ENCODE measurements around the gene RHO. TPM values are rescaled to one million over a fixed set of nuclear protein-coding genes. Genes with fewer than 3 reads are reported as not detected.

Gene RHO
- total and polyA plus RNA-seq, 2 donors (not counting 1 experiment from before 2014, with no cell fraction given): 0.10 TPM; not detected in 1

GRCh38 chr3:129503471-129504291, 24.8 kb upstream of the RHO start:
- Mint-ChIP-seq H3K4me1 (no peaks in the 10 kb centered on the region), H3K4me3 (no peak overlapping the region), H3K27ac (no peak overlapping the region), H3K9me3 (ENCODE audit: insufficient read depth) (no peaks in the 10 kb centered on the region), H3K27me3 (no peaks in the 10 kb centered on the region)
- no peak for DNase-seq
- no peaks in the 10 kb centered on the region for H3K79me2 ChIP-seq (ENCODE audit: control insufficient read depth, insufficient read depth, low read length)
- H3K4me1 ChIP-seq (ENCODE audit: control insufficient read depth in 2 of 2, insufficient read depth in 2 of 2, low read length in 2 of 2): no peaks in the 10 kb centered on the region
- TF ChIP-seq CTCF (IDR thresholded peaks at IDR 0.05) (no peak), EZH2 (IDR thresholded peaks at IDR 0.05; ENCODE audit: borderline replicate concordance, insufficient read depth, low read depth, low read length, poor library complexity, severe bottlenecking) (no peak)
- ChIA-PET CTCF (interaction anchor here (1.1 kb wide), 1 partner anchor 13 kb away, joined by 5 read pairs; no protein-coding TSS in a partner anchor), POLR2A (no interaction called here)
- H3K4me3 ChIP-seq (ENCODE audit: control extremely low read depth in 1 of 5, extremely low read depth in 1 of 5, insufficient read depth in 1 of 5, low read depth in 2 of 5, low read length in 4 of 5): no peak overlapping the region
- H3K27ac ChIP-seq (ENCODE audit: low read length in 2 of 2): no peak overlapping the region
- H3K9me3 ChIP-seq (ENCODE audit: control extremely low read depth in 1 of 3, control insufficient read depth in 2 of 3, insufficient read depth in 1 of 3, low read length in 2 of 3): no peaks in the 10 kb centered on the region
- H3K36me3 ChIP-seq (replicated peaks in 1 of 2; ENCODE audit: control extremely low read depth in 1 of 2, control insufficient read depth in 1 of 2, extremely low read depth in 1 of 2, insufficient read depth in 2 of 2, low read length in 1 of 2): peaks cover 0 to 8% of the 10 kb centered on the region in 2 experiments
- no peak for ATAC-seq (ENCODE audit: low read depth)
- intact Hi-C loops (cut with micrococcal nuclease): no loop called here
- no peak overlapping the region for H3K4me2 ChIP-seq (replicated peaks; ENCODE audit: low read depth, low read length, poor library complexity, severe bottlenecking)
- H3K27me3 ChIP-seq (replicated peaks in 1 of 4; ENCODE audit: control extremely low read depth in 1 of 4, control insufficient read depth in 3 of 4, insufficient read depth in 4 of 4, low read length in 3 of 4): no peaks in the 10 kb centered on the region
- H2AFZ ChIP-seq (ENCODE audit: insufficient read depth, low read depth, low read length, poor library complexity, severe bottlenecking): no peak overlapping the region
- WGBS (ENCODE audit: insufficient coverage): 97% methylated on average over 9 of the region's 13 CpGs
- no peaks in the 10 kb centered on the region for H4K20me1 ChIP-seq (ENCODE audit: control insufficient read depth, insufficient read depth, low read length, poor library complexity, severe bottlenecking)
- no peak overlapping the region for H3K9ac ChIP-seq (ENCODE audit: low read length)

DNA sequence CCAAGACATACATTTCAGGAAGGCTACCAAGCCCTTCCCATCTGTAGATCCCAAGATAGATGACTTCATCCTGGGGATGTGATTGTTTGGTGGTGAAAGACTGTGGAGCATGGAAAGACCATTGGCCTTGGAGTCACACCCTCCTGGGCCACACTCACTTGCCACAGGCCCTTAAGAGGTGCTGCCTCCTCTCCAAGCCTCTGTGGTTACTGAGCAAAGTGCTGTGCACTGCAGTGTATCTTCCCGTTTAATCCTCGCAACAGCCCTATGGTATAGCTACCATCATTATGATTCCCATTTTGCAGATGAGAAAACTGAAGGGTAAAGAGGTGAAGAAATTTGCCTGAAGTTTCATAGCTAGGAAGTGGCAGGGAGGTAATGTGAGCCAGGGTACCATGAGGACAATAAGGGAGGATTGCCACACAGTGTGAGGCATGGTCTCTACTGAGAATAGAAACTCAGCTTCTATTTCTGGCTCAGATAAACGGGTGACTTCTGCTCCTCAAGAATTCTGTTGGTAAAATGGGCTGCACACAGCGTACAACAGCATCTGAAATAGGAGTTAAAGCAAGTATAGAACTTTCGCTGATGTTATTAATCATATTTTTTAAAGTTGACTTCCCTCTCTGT, 23.9 kb upstream of the RHO start:
- TF ChIP-seq CTCF (IDR thresholded peaks at IDR 0.05) (no peak), EZH2 (IDR thresholded peaks at IDR 0.05; ENCODE audit: borderline replicate concordance, insufficient read depth, low read depth, low read length, poor library complexity, severe bottlenecking) (no peak)
- no peaks in the 10 kb centered on the region for H3K27me3 Mint-ChIP-seq
- no CpG with 5 or more reads among the region's 5 CpGs for WGBS (ENCODE audit: insufficient coverage)
- no peaks in the 10 kb centered on the region for H3K4me1 Mint-ChIP-seq
- no peak overlapping the region for H3K4me2 ChIP-seq (replicated peaks; ENCODE audit: low read depth, low read length, poor library complexity, severe bottlenecking)
- H3K4me3 ChIP-seq (ENCODE audit: control extremely low read depth in 1 of 5, extremely low read depth in 1 of 5, insufficient read depth in 1 of 5, low read depth in 2 of 5, low read length in 4 of 5): no peak overlapping the region
- ChIA-PET CTCF (no interaction called here), POLR2A (no interaction called here)
- H2AFZ ChIP-seq (ENCODE audit: insufficient read depth, low read depth, low read length, poor library complexity, severe bottlenecking): no peak overlapping the region
- no peaks in the 10 kb centered on the region for H3K9me3 Mint-ChIP-seq (ENCODE audit: insufficient read depth)
- H3K36me3 ChIP-seq (replicated peaks in 1 of 2; ENCODE audit: control extremely low read depth in 1 of 2, control insufficient read depth in 1 of 2, extremely low read depth in 1 of 2, insufficient read depth in 2 of 2, low read length in 1 of 2): peaks cover 0 to 8% of the 10 kb centered on the region in 2 experiments
- intact Hi-C loops (cut with micrococcal nuclease): no loop called here
- no peak overlapping the region for H3K27ac ChIP-seq (ENCODE audit: low read length in 2 of 2)
- H3K27ac Mint-ChIP-seq: no peak overlapping the region
- no peaks in the 10 kb centered on the region for H3K27me3 ChIP-seq (replicated peaks in 1 of 4; ENCODE audit: control extremely low read depth in 1 of 4, control insufficient read depth in 3 of 4, insufficient read depth in 4 of 4, low read length in 3 of 4)
- H3K9me3 ChIP-seq (ENCODE audit: control extremely low read depth in 1 of 3, control insufficient read depth in 2 of 3, insufficient read depth in 1 of 3, low read length in 2 of 3): no peaks in the 10 kb centered on the region
- H3K9ac ChIP-seq (ENCODE audit: low read length): no peak overlapping the region
- no peak overlapping the region for H3K4me3 Mint-ChIP-seq
- no peaks in the 10 kb centered on the region for H3K79me2 ChIP-seq (ENCODE audit: control insufficient read depth, insufficient read depth, low read length)
- DNase-seq (no peak), ATAC-seq (ENCODE audit: low read depth) (no peak)
- no peaks in the 10 kb centered on the region for H3K4me1 ChIP-seq (ENCODE audit: control insufficient read depth in 2 of 2, insufficient read depth in 2 of 2, low read length in 2 of 2)
- H4K20me1 ChIP-seq (ENCODE audit: control insufficient read depth, insufficient read depth, low read length, poor library complexity, severe bottlenecking): no peaks in the 10 kb centered on the region

Measured in B cell (primary cell).